T-helper 2 cell treated with Interferon-gamma antibody and Interleukin-4, amounts not matched to agents 5 μg/mL and 100 μg/mL, for 36 hours (primary cell): Measurements from ENCODE around the gene RNF114.

ENCODE experiments used
- DNase-seq: peaks from one replicate; pipeline ENCODE4 v3.0.0; 2021; ENCODE audit warnings: low spot score
- H3K27ac Mint-ChIP-seq: one replicate; pipeline ENCODE4 v1.8.0; 2021; ENCODE audit warnings: mild to moderate bottlenecking, mixed read lengths
- H3K27me3 Mint-ChIP-seq: one replicate; pipeline ENCODE4 v1.8.0; 2021; ENCODE audit warnings: low read depth, mixed read lengths
- H3K36me3 Mint-ChIP-seq: one replicate; pipeline ENCODE4 v1.8.0; 2021; ENCODE audit warnings: low read depth, mixed read lengths
- H3K4me1 Mint-ChIP-seq: one replicate; pipeline ENCODE4 v1.8.0; 2021; ENCODE audit warnings: low read depth, mixed read lengths
- H3K4me3 Mint-ChIP-seq: one replicate; pipeline ENCODE4 v1.8.0; 2022; ENCODE audit warnings: mild to moderate bottlenecking, moderate library complexity, mixed read lengths
- H3K9me3 Mint-ChIP-seq: one replicate; pipeline ENCODE4 v1.8.0; 2021; ENCODE audit warnings: mixed read lengths

RNF114 gene, protein sequence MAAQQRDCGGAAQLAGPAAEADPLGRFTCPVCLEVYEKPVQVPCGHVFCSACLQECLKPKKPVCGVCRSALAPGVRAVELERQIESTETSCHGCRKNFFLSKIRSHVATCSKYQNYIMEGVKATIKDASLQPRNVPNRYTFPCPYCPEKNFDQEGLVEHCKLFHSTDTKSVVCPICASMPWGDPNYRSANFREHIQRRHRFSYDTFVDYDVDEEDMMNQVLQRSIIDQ

DNA sequence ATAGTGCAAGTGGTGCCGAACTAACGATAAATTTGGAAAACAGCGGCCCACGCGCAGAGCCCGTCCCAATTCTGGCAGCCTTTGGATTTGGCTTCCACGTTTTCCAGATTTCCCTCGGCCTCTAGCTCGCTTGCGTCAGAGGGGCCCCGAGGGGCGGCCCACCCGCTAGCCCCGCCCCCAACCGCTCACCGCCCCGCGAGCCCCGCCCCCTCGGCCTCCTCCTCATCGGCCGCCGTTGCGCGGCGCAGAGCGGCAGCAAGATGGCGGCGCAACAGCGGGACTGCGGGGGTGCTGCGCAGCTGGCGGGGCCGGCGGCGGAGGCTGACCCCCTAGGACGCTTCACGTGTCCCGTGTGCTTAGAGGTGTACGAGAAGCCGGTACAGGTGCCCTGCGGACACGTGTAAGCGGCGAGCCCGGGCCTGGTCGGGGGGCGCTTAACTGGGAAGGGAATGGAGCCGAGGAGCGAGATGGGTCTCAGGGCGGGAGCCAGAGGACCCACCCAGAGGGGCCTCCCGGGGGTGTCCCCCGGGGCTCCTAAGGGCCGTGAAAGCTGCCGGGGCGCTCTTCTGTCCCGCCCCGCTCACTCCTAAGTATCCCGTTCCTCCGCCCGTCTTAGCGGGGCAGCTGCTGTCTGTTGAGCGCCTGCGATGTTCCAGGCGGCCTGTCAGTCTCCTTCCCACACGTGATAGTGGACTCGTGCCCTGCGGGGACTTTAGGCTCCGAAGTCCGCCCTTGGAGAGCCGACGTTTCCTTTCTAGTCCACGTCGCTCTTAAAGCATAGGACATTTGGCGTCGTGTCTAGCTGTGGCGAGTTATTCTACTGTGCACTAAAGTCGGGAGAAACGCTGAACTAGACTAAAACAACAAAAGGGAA, at the start of gene RNF114:
Gene RNF114, plus strand, starts transcription at position 245 of the 874 bp plus-strand sequence. Its CDS starts 16 bp downstream, at position 261.
- Mint-ChIP-seq H3K27ac (peak within 1 kb of the TSS; percentile 89), H3K4me1 (peaks cover 36% of the 10 kb centered on the region), H3K4me3 (peak within 1 kb of the TSS; percentile 95)

DNA sequence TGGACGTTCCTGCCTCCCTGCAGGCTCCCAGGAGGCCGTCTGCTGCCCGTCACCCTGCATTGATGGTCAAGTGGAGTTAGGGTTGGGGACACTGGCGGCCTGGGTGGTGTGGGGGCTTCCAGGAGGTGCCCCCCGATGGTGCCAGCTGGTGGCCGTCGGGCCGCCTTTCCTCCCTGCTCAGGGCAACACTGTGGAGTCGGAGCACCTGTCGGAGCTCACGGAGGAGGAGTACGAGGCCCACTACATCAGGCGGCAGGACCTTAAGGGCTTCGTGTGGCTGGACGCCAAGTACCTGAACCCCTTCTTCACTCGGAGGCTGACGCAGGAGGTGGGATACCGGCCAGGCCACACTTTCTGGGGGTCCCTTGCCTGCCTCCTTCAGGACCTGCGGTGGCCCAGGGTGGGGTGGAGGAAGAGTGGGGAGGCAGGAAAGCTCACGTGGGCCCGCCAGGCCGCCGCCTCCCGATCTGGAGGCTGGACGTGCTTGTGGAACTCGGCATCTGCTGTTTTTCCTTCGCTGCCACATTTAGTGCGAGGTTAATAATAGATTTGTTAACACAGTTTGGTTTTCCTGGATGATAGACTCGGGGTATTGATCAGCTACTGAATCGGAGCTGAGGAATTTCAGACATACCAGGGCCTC, 49.5 kb upstream of the RNF114 start:
- Mint-ChIP-seq H3K4me1 (peaks cover 5% of the 10 kb centered on the region), H3K4me3 (no peak overlapping the region), H3K27me3 (no peaks in the 10 kb centered on the region), H3K36me3 (peaks cover 36% of the 10 kb centered on the region), H3K9me3 (no peaks in the 10 kb centered on the region), H3K27ac (no peak overlapping the region)
- DNase-seq: no peak

More for the DNA sequence above, at the start of gene RNF114:
- peak; percentile 85 for DNase-seq
- Mint-ChIP-seq H3K9me3 (no peaks in the 10 kb centered on the region), H3K36me3 (peaks cover 18% of the 10 kb centered on the region), H3K27me3 (no peaks in the 10 kb centered on the region)

DNA sequence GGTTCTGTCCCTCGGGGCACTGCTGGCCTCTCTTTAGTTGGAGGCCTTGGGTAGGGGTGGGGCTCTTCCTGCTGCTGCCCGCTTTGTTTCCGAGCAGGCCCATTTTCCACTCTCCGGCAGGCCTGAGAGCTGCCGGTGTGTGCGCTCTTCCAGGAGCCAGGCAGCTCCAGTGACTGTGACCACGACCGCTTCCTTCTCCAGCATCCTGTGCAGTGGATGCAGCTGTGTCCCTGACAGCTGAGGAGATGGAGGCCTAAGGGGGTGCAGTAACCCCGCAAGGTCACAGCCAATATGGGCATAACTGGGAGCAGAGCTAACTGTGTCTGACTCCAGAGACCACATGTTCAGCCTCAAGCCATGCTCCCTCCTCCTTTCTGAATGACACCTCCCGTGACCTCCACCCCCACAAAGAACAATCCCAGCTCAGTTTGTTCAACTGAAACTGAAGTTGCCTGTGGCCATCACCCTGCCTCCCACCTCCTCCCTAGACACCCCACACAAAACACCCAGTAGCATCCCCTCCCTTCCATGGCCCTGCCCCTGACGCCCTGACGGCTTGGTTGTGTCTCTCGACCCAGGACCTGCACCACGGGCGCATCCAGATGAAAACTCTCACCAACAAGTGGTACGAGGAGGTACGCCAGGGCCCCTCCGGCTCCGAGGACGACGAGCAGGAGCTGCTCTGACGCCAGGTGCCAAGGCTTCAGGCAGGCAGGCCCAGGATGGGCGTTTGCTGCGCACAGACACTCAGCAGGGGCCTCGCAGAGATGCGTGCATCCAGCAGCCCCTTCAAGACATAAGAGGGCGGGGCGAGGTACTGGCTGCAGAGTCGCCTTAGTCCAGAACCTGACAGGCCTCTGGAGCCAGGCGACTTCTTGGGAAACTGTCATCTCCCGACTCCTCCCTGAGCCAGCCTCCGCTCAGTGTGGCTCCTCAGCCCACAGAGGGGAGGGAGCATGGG, 48.7 kb upstream of the RNF114 start:
- no peaks in the 10 kb centered on the region for H3K9me3 Mint-ChIP-seq
- H3K27me3 Mint-ChIP-seq: no peaks in the 10 kb centered on the region
- H3K4me3 Mint-ChIP-seq: no peak overlapping the region
- peak overlapping the region; percentile 77 for H3K27ac Mint-ChIP-seq
- H3K4me1 Mint-ChIP-seq: peaks cover 6% of the 10 kb centered on the region
- peaks cover 28% of the 10 kb centered on the region for H3K36me3 Mint-ChIP-seq
- DNase-seq: no peak

DNA sequence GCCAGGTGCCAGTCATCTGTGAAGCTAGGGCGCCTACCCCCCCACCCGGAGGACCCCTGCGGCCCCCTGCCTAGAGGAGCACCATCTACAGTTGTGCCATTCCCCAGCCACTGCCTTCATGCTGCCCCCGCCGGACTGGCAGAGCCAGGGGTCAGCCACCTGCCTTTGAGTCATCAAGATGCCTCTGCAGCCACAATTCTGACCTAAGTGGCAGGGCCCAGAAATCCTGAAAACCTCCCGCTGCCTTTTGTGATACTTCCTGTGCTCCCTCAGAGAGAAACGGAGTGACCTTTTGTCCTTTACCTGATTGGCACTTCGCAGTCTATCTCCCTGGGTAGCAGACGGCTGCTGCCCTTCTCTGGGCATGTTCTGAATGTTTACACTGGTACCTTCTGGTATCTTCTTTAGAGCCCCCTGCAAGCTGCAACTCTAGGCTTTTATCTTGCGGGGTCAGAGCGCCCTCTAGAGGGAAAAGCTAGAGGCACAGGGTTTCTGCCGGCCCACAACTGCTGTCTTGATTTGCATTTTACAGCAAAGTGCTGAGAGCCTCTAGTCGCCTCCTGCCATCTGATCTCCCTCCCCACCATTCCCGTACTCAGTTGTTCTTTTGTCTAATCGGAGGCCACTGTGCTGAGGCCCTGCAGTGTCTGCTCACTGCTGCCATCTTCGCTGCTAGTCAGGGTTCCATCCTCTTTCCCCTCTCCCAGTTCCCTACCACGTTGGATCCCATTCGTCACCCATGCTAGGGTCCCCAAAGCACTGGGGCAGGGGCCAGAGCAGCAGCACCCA, 47.8 kb upstream of the RNF114 start:
- no peaks in the 10 kb centered on the region for H3K9me3 Mint-ChIP-seq
- no peaks in the 10 kb centered on the region for H3K27me3 Mint-ChIP-seq
- peaks cover 12% of the 10 kb centered on the region for H3K4me1 Mint-ChIP-seq
- H3K36me3 Mint-ChIP-seq: peaks cover 28% of the 10 kb centered on the region
- peak overlapping the region; percentile 58 for H3K27ac Mint-ChIP-seq
- no peak overlapping the region for H3K4me3 Mint-ChIP-seq
- DNase-seq: peak; percentile 22

DNA sequence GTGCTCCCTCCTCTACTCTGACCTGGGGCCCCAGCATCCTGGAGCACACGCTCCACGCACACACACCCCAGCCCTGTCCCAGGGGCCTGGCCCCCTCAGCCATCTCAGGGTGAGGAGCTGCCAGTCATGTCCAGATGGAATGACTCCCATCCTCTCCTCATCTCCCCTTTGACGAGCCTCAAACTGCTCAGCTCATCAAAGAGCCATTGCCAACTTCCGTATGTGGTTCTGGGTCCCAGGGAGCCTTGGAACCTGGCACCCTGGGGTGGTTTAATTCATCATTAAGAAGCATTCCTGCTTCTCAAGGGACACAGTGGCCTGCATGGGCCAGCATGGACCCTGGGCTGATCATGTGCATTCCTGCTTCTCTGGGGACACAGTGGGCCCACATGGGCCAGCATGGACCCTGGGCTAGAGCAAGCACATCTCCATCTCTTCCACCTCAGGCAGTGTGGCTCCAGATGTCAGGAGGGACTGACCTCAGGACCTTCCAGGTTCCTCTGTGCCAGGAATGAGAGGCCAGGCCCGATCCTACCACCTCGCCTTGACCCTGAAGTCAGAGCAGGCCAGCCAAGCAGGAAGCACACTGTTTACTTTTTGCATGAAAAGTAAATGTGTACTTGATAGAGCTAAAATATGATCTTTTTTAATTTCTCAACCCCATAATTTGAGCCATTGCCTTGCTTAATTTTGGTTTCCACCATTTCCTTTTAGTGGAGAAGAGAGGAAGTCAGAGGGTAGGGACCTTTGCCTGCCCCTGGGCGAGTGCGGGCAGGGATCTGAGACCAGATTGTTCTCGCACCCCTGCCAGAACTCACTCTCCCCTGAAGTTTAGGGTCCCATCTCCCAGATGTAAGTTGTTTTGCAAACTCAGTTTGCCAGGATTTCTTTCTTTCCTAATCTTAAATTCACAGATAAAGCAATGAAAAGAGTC, 46.9 kb upstream of the RNF114 start:
- Mint-ChIP-seq H3K27me3 (no peaks in the 10 kb centered on the region), H3K27ac (peak overlapping the region; percentile 41), H3K9me3 (no peaks in the 10 kb centered on the region), H3K4me1 (peaks cover 21% of the 10 kb centered on the region), H3K4me3 (no peak overlapping the region), H3K36me3 (peaks cover 26% of the 10 kb centered on the region)
- no peak for DNase-seq

DNA sequence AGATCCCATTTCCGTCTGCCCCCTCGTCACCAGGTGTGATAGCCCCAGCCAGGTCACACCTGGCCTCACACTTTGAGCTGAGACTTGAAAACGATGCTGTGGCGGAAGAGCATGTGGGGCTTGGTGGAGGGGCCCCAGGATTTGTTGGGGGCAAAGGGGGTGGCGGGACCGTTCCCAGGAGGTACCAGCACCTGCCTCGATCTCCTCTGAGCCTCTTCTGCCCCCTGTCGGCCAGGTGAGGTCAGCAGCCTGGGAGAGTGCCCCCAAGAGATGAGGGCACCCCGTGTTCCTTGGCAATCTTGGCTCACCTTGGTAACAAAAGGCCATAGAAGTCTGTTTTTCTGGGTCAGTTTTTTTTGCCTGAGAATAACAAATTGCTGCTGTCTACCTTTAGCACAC, 46.3 kb upstream of the RNF114 start:
- Mint-ChIP-seq H3K27me3 (no peaks in the 10 kb centered on the region), H3K27ac (no peak overlapping the region), H3K4me3 (no peak overlapping the region), H3K9me3 (no peaks in the 10 kb centered on the region), H3K36me3 (peaks cover 23% of the 10 kb centered on the region), H3K4me1 (peaks cover 24% of the 10 kb centered on the region)
- DNase-seq: no peak

DNA sequence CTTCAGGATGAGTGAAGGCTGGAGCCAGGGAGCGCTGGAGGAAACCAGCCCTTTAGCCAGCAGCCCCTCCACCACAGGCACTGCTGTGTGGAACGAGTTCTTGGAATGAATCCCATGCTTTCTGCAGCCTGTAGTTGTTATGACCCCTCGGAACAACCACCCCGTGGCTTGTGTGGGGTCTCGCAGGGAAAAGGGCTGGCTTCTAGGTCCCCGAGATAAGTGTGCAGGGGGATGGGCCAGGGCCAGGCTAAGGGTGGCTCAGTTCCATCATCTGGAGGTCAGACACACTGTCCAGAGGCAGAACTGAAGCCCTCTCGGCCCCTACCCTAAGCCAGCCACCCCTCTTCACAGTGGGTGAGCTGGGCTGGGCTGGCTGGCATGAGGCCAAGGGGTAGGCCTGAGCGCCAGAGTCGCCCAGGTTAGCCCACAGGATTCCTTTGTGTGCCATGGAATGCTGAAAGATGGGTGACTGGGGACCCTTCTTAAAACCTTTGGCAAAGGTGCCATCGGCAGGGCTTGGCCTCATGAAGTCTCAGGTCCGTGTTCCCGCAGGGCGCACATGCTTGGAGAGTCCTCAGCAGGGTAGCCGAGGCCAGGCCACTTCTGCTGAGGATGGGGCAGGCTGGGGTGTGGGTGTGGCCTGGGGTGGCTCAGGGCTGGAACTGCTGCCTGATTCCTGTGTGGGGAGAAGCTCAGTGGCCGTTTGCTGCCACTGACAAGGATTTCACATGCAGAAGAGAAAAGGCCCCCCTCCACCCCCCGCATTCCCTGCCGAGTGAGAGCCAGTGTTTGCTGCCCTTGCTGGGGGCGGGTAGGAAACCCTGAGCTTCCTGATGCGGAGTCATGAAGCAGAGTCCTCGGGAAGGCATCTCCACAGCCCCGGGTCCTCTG, 45.5 kb upstream of the RNF114 start:
- DNase-seq: no peak
- peaks cover 23% of the 10 kb centered on the region for H3K36me3 Mint-ChIP-seq
- H3K27me3 Mint-ChIP-seq: no peaks in the 10 kb centered on the region
- peaks cover 25% of the 10 kb centered on the region for H3K4me1 Mint-ChIP-seq
- H3K4me3 Mint-ChIP-seq: no peak overlapping the region
- no peaks in the 10 kb centered on the region for H3K9me3 Mint-ChIP-seq
- H3K27ac Mint-ChIP-seq: no peak overlapping the region

DNA sequence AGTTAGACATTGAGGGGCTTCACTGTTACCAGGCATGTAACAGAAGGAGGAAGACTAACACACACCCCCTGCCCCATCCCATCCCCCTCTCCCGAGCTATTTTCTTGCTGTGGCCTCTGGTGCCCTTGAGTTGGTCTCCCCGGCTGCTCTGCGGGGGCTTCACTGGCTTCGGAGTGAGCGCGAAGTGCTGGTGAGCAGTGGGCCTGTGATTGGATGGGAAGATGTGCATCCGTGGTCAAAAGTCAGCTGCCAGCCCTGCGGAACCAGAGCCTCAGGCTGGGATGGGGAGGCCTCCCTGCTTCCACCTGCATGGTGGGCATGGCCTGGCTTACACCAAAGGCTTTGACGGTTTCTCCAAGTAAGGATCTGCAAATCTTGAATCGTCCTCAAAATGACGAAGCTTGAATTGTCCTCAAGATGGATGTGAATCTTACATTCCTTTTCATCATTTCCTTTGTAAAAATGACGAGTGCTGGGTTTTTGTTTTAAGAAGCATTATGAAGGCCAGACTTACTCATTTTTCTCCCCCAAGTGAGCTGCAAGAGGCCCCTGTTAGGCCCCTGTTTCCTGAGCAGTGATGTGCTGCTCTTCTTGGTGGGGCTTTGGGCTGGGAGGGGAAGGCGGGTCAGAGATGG, 44.6 kb upstream of the RNF114 start:
- no peak overlapping the region for H3K27ac Mint-ChIP-seq
- no peak for DNase-seq
- peaks cover 25% of the 10 kb centered on the region for H3K4me1 Mint-ChIP-seq
- no peak overlapping the region for H3K4me3 Mint-ChIP-seq
- H3K36me3 Mint-ChIP-seq: peaks cover 23% of the 10 kb centered on the region
- H3K9me3 Mint-ChIP-seq: no peaks in the 10 kb centered on the region
- H3K27me3 Mint-ChIP-seq: no peaks in the 10 kb centered on the region

DNA sequence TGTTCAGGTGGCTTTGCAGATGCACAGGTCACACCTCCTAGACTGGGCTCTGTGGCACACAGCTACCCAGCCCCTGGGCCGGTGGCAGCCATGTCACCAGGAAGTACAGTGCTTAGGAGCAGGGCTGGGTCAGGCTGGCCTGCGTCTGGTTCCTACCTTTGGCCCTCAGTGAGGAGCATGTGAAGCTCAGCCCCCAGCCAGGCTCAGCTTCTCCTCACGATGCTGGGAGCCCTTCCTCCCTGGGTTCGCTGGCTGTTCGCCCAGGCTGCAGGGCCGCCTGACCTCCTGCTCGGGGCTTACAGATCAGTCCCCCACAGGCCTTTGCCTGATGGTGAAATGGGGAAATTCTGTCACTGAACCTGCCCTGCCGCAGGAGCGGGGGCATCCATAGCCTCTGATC, 43.9 kb upstream of the RNF114 start:
- Mint-ChIP-seq H3K27ac (peak overlapping the region; percentile 20), H3K4me1 (peaks cover 25% of the 10 kb centered on the region), H3K36me3 (peaks cover 21% of the 10 kb centered on the region), H3K4me3 (no peak overlapping the region), H3K9me3 (no peaks in the 10 kb centered on the region), H3K27me3 (no peaks in the 10 kb centered on the region)
- no peak for DNase-seq

DNA sequence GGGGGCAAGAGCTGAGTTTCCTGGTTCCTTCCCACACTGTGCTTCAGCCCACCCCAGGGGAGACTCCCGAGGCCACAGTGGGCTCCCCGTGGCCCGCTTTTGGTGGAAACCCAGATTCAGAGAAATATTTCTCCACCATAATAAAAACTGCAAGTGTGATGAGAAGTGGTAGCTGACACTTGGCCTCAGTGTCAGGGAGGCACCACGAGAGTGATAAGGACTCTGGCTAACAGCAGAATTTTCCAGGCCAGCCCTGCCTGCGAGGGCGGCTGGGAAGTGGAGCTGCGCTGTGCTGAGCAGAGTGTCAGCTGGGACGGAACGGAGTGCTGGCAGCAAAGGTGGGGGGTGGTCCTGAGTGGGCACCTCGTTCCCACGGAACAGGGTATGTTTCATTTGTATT, 43.4 kb upstream of the RNF114 start:
- Mint-ChIP-seq H3K27ac (peak overlapping the region; percentile 73), H3K9me3 (no peaks in the 10 kb centered on the region), H3K27me3 (no peaks in the 10 kb centered on the region), H3K36me3 (peaks cover 17% of the 10 kb centered on the region), H3K4me3 (no peak overlapping the region), H3K4me1 (peaks cover 25% of the 10 kb centered on the region)
- DNase-seq: no peak
